Endothelial cell of umbilical vein (primary cell): Measurements from ENCODE around the gene RBMS3. TPM values are rescaled to one million over a fixed set of nuclear protein-coding genes. Genes with fewer than 3 reads are reported as not detected.
A peak's percentile ranks its signal among the peaks of the same experiment; 100 is the strongest.

Experiments
- BruUV-seq: library from RNA; stranded (reverse); fragments of 400-500 nt; replicated peaks from 2 replicates; lab custom pipeline; 2021; lab: Mats Ljungman, UMichigan
- CTCF ChIA-PET: fragments of 300-600, 350-600 bp; sonication (Branson Sonifier 250); formaldehyde crosslinking; loops from one replicate; lab custom pipeline; 2021; ENCODE audit warnings: antibody characterized with exemption, inconsistent platforms; lab: Charles Lee
- POLR2A ChIA-PET: fragments of 300-600, 350-600 bp; sonication (Branson Sonifier 250); formaldehyde crosslinking; loops from one replicate; lab custom pipeline; 2021; ENCODE audit warnings: antibody characterized with exemption, inconsistent platforms; lab: Charles Lee
- DNase-seq: peaks from one replicate; pipeline ENCODE4 v3.0.0-alpha.2; 2011; ENCODE audit warnings: low read depth, low spot score
- FAIRE-seq: peaks from 2 replicates; lab custom pipeline; 2011; peaks lifted over from hg19 to GRCh38; lab: Jason Lieb, UNC
- H2AFZ ChIP-seq: 2 replicates; pipeline ENCODE4 v1.6.0; 2012; ENCODE audit warnings: low read depth, low read length, control low read depth, inconsistent platforms
- H3K27ac ChIP-seq: 2 replicates; pipeline ENCODE4 v1.5.1; 2011; ENCODE audit warnings: low read depth, mild to moderate bottlenecking, control low read depth, low read length, moderate library complexity; ENCODE audit not compliant: insufficient read depth
- H3K27me3 ChIP-seq, 2 experiments: 2 replicates each; pipeline versions ENCODE4 v1.6.0 to v1.6.1; 2011; ENCODE audit warnings: low read length in 2 of 2, mixed read lengths in 1 of 2; ENCODE audit not compliant: control insufficient read depth in 2 of 2, insufficient read depth in 2 of 2
- H3K36me3 ChIP-seq, 2 experiments: 2 replicates in 1 of 2; 3 replicates in 1 of 2; pipeline ENCODE4 v1.5.1; 2011; ENCODE audit warnings: low read length in 2 of 2, mild to moderate bottlenecking in 1 of 2, moderate library complexity in 1 of 2; ENCODE audit not compliant: control insufficient read depth in 2 of 2, insufficient read depth in 2 of 2; ENCODE audit errors: extremely low read depth in 1 of 2
- H3K4me1 ChIP-seq: 3 replicates; pipeline ENCODE4 v1.5.1; 2011; ENCODE audit warnings: mild to moderate bottlenecking, low read length; ENCODE audit not compliant: control insufficient read depth, insufficient read depth; ENCODE audit errors: extremely low read depth
- H3K4me2 ChIP-seq: 2 replicates; pipeline ENCODE4 v1.6.1; 2011; ENCODE audit warnings: low read length, control low read depth, mixed read lengths; ENCODE audit not compliant: insufficient read depth
- H3K4me3 ChIP-seq, 3 experiments: fragments of 200-600 bp in 1 of 3; sonication (generic), shearing (Covaris generic) in 1 of 3; replicated peaks in 1 of 3; 2 replicates each; pipeline ENCODE4 v1.5.1; 2011 to 2016; ENCODE audit warnings: control low read depth in 3 of 3, low read length in 3 of 3, mild to moderate bottlenecking in 2 of 3, inconsistent platforms in 1 of 3, low read depth in 1 of 3, moderate library complexity in 1 of 3; ENCODE audit not compliant: insufficient read depth in 1 of 3
- H3K79me2 ChIP-seq: 2 replicates; pipeline ENCODE4 v1.6.0; 2012; ENCODE audit warnings: low read length, inconsistent platforms; ENCODE audit not compliant: control insufficient read depth, insufficient read depth
- H3K9ac ChIP-seq: replicated peaks from 2 replicates; pipeline ENCODE3; 2011; ENCODE audit warnings: low read length, control low read depth; ENCODE audit not compliant: insufficient read depth; ENCODE audit errors: extremely low read depth
- H3K9me1 ChIP-seq: replicated peaks from 3 replicates; pipeline ENCODE4 v1.6.0; 2011; ENCODE audit warnings: mild to moderate bottlenecking, low read length; ENCODE audit not compliant: control insufficient read depth, insufficient read depth; ENCODE audit errors: extremely low read depth
- H3K9me3 ChIP-seq: replicated peaks from 2 replicates; pipeline ENCODE4 v1.5.1; 2012; ENCODE audit warnings: low read length, inconsistent platforms; ENCODE audit not compliant: control insufficient read depth, insufficient read depth
- H4K20me1 ChIP-seq: replicated peaks from 2 replicates; pipeline ENCODE3; 2011; ENCODE audit warnings: mild to moderate bottlenecking, low read length; ENCODE audit not compliant: control insufficient read depth, insufficient read depth; ENCODE audit errors: extremely low read depth
- EZH2 ChIP-seq: IDR thresholded peaks from 2 replicates; pipeline ENCODE4 v1.6.1; 2012; ENCODE audit warnings: borderline replicate concordance, low read depth, mild to moderate bottlenecking, moderate library complexity, low read length, inconsistent platforms; ENCODE audit not compliant: severe bottlenecking
- FOS ChIP-seq: IDR thresholded peaks from 2 replicates; pipeline ENCODE4 v1.6.1; 2011; ENCODE audit warnings: mild to moderate bottlenecking, low read length, moderate library complexity, borderline replicate concordance; ENCODE audit not compliant: insufficient read depth
- GATA2 ChIP-seq: IDR thresholded peaks from 2 replicates; pipeline ENCODE4 v1.7.0; 2011; ENCODE audit warnings: low read depth, mild to moderate bottlenecking, moderate library complexity, mixed read lengths, low read length; ENCODE audit not compliant: insufficient read length, insufficient read depth
- JUN ChIP-seq: IDR thresholded peaks from 2 replicates; pipeline ENCODE4 v1.6.1; 2011; ENCODE audit warnings: borderline replicate concordance, low read depth; ENCODE audit not compliant: insufficient read length, insufficient read depth
- MYC ChIP-seq: IDR thresholded peaks from one replicate; pipeline ENCODE4 v1.6.1; 2011; ENCODE audit warnings: mild to moderate bottlenecking, low read depth, low read length
- POLR2A ChIP-seq: IDR thresholded peaks from 2 replicates; pipeline ENCODE4 v1.6.1; 2012; ENCODE audit warnings: low read depth, mild to moderate bottlenecking, control low read depth, low read length
- POLR2AphosphoS5 ChIP-seq: IDR thresholded peaks from 2 replicates; pipeline ENCODE4 v1.6.1; 2012; ENCODE audit warnings: low read depth, mild to moderate bottlenecking, control low read depth, low read length, moderate library complexity; ENCODE audit not compliant: insufficient read depth
- dilution Hi-C: fragments of 300-500 bp; cut with MboI; formaldehyde crosslinking; loops from one replicate; pipeline ENCODE4 v1.15.0; 2019; ENCODE audit warnings: low sequenced_read_pairs; ENCODE audit not compliant: extremely low pct_ligation_motif_present
- intact Hi-C: fragments of 100-400 bp; cut with micrococcal nuclease; formaldehyde crosslinking; loops from one replicate; pipeline ENCODE4 v1.10.0; 2022
- polyA plus RNA-seq, 4 experiments: library from polyadenylated mRNA; depleted of rRNA in 3 of 4; stranded (reverse) in 3 of 4; unstranded in 1 of 4; fragments of >200 nt; gene quantifications; 2 replicates each; pipeline versions ENCODE4 v1.2.1 to v1.2.3, GENCODE V29; 2011 to 2012; ENCODE audit warnings: missing spikeins in 1 of 4
- total RNA-seq: library from RNA; stranded (reverse); gene quantifications from 2 replicates; pipeline ENCODE4 v1.2.3, GENCODE V29; 2021
- TF ChIP-seq, protein P1 (sequence below), 2 donors: IDR thresholded peaks; 1 replicate in 1 of 2; 2 replicates in 1 of 2; pipeline ENCODE4 v1.5.1; 2011; ENCODE audit warnings: low read length in 2 of 2, mild to moderate bottlenecking in 2 of 2, moderate library complexity in 2 of 2, control low read depth in 1 of 2, inconsistent platforms in 1 of 2, low read depth in 1 of 2; ENCODE audit not compliant: insufficient read depth in 1 of 2; ENCODE audit errors: extremely low read depth in 1 of 2
- TF ChIP-seq, protein P2 (sequence below): IDR thresholded peaks from 2 replicates; pipeline ENCODE4 v1.6.1; 2011; ENCODE audit not compliant: insufficient read depth, insufficient read length

Gene RBMS3
- total and polyA plus RNA-seq, 2 donors (not counting 3 experiments of a cell fraction or from before 2014, with no cell fraction given), result 13.6 to 42.3 TPM

DNA sequence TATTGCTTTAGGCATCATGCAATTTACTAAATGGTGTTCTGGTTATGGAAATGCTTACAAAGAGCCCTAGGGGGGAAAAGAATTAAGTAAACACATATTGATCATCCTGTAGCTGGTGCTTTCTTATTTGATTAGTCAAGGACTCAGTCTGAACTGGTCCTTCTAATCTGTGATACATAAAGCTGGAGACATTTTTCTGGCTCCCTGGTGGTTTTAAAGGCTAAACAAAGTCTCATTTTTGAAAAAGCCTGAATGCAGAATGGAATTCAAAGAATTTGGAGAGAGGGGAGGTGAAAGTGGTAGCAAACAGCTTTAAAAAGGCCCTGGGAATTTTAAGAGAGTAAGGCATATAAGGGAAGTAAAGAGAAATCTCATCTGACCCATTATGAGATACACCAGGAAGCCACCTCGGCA is 149.7 kb downstream of the RBMS3 start:
- Histone ChIP-seq H3K4me1 (peaks cover 4% of the 10 kb centered on the region), H3K27me3 (no peaks in the 10 kb centered on the region), H4K20me1 (peaks cover 2% of the 10 kb centered on the region), H3K79me2 (peaks cover 10% of the 10 kb centered on the region), H3K4me3 (no peak overlapping the region), H2AFZ (no peak overlapping the region), H3K9ac (no peak overlapping the region), H3K9me1 (no peaks in the 10 kb centered on the region), H3K36me3 (peaks cover 0 to 3% of the 10 kb centered on the region in 2 experiments), H3K9me3 (no peaks in the 10 kb centered on the region), H3K27ac (no peak overlapping the region), H3K4me2 (no peak overlapping the region)
- peak; percentile 33 for DNase-seq
- FAIRE-seq, result no peak
- POLR2A ChIA-PET, result interaction anchor here (0.6 kb wide), 1 partner anchor 173 kb away, joined by 3 read pairs; no protein-coding TSS in a partner anchor
- intact Hi-C loops, result no loop called here
- TF ChIP-seq FOS, result no peak
- TF ChIP-seq POLR2AphosphoS5, result no peak
- no peak for TF ChIP-seq POLR2A
- TF ChIP-seq, protein P1, sequence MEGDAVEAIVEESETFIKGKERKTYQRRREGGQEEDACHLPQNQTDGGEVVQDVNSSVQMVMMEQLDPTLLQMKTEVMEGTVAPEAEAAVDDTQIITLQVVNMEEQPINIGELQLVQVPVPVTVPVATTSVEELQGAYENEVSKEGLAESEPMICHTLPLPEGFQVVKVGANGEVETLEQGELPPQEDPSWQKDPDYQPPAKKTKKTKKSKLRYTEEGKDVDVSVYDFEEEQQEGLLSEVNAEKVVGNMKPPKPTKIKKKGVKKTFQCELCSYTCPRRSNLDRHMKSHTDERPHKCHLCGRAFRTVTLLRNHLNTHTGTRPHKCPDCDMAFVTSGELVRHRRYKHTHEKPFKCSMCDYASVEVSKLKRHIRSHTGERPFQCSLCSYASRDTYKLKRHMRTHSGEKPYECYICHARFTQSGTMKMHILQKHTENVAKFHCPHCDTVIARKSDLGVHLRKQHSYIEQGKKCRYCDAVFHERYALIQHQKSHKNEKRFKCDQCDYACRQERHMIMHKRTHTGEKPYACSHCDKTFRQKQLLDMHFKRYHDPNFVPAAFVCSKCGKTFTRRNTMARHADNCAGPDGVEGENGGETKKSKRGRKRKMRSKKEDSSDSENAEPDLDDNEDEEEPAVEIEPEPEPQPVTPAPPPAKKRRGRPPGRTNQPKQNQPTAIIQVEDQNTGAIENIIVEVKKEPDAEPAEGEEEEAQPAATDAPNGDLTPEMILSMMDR (IDR thresholded peaks at IDR 0.05; ENCODE audit: extremely low read depth in 1 of 2, insufficient read depth in 1 of 2, low read depth in 1 of 2, low read length in 2 of 2), result no peak
- TF ChIP-seq GATA2, result no peak
- TF ChIP-seq MYC, result no peak
- TF ChIP-seq, protein P2, sequence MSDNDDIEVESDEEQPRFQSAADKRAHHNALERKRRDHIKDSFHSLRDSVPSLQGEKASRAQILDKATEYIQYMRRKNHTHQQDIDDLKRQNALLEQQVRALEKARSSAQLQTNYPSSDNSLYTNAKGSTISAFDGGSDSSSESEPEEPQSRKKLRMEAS, result no peak
- no peak for TF ChIP-seq JUN
- no peak for TF ChIP-seq EZH2
- no TSS peak for BruUV-seq
- CTCF ChIA-PET, result interaction anchor here (0.8 to 1.5 kb wide), 6 partner anchors 9 to 333 kb away, joined by 3 to 5 read pairs (median 3); no protein-coding TSS in a partner anchor
- dilution Hi-C loops, result no loop called here
